H9 (cell line): ENCODE results near the gene THBS4. TPM values are rescaled to one million over a fixed set of nuclear protein-coding genes. Genes with fewer than 3 reads are reported as not detected.

Experiments used
- DNase-seq: peaks from one replicate; pipeline ENCODE4 v3.0.0-alpha.2; 2017
- H2AFZ ChIP-seq: one replicate; pipeline ENCODE4 v1.6.1; 2013; ENCODE audit warnings: mild to moderate bottlenecking, low read length, control low read depth, moderate library complexity
- H2AK5ac ChIP-seq: 2 replicates; pipeline ENCODE4 v1.6.1; 2013; ENCODE audit warnings: low read length, control low read depth, mixed read lengths; ENCODE audit not compliant: insufficient read length
- H2BK120ac ChIP-seq: one replicate; pipeline ENCODE4 v1.6.1; 2013; ENCODE audit warnings: low read depth, mild to moderate bottlenecking, low read length, control low read depth, inconsistent platforms; ENCODE audit not compliant: poor library complexity, severe bottlenecking
- H2BK12ac ChIP-seq: 2 replicates; pipeline ENCODE4 v1.6.1; 2013; ENCODE audit warnings: low read length, control low read depth, mixed read lengths, low read depth; ENCODE audit not compliant: insufficient read length
- H2BK15ac ChIP-seq: 2 replicates; pipeline ENCODE4 v1.6.1; 2013; ENCODE audit warnings: low read depth, low read length, control low read depth
- H2BK20ac ChIP-seq: one replicate; pipeline ENCODE4 v1.6.1; 2013; ENCODE audit warnings: low read depth, mild to moderate bottlenecking, low read length, control low read depth, inconsistent platforms; ENCODE audit not compliant: poor library complexity, severe bottlenecking
- H2BK5ac ChIP-seq: 2 replicates; pipeline ENCODE4 v1.6.1; 2013; ENCODE audit warnings: low read length, control low read depth, mixed read lengths; ENCODE audit not compliant: insufficient read length
- H3K14ac ChIP-seq: 2 replicates; pipeline ENCODE4 v1.6.1; 2013; ENCODE audit warnings: low read length, control low read depth; ENCODE audit not compliant: insufficient read depth
- H3K18ac ChIP-seq: 2 replicates; pipeline ENCODE4 v1.6.1; 2013; ENCODE audit warnings: low read depth, mild to moderate bottlenecking, mixed read lengths, low read length, control low read depth; ENCODE audit not compliant: insufficient read length
- H3K23ac ChIP-seq: 2 replicates; pipeline ENCODE4 v1.6.1; 2013; ENCODE audit warnings: low read length, control low read depth, mixed read lengths, low read depth; ENCODE audit not compliant: insufficient read length
- H3K23me2 ChIP-seq: 2 replicates; pipeline ENCODE4 v1.6.1; 2013; ENCODE audit warnings: low read depth, mild to moderate bottlenecking, mixed read lengths, low read length, control low read depth; ENCODE audit not compliant: insufficient read length, poor library complexity, severe bottlenecking
- H3K27ac ChIP-seq: 2 replicates; pipeline ENCODE4 v1.5.1; 2013; ENCODE audit warnings: low read length, control low read depth, mixed read lengths, low read depth; ENCODE audit not compliant: insufficient read length
- H3K27me3 ChIP-seq: 2 replicates; pipeline ENCODE4 v1.6.1; 2013; ENCODE audit warnings: low read length, control low read depth, inconsistent platforms; ENCODE audit not compliant: insufficient read depth
- H3K4ac ChIP-seq: 2 replicates; pipeline ENCODE4 v1.6.1; 2013; ENCODE audit warnings: low read depth, mild to moderate bottlenecking, control low read depth, inconsistent platforms, low read length, moderate library complexity
- H3K4me1 ChIP-seq: 2 replicates; pipeline ENCODE4 v1.6.1; 2013; ENCODE audit warnings: low read length, control low read depth, inconsistent platforms; ENCODE audit not compliant: insufficient read depth
- H3K4me2 ChIP-seq: 2 replicates; pipeline ENCODE4 v1.6.1; 2013; ENCODE audit warnings: low read length, control low read depth, mixed read lengths; ENCODE audit not compliant: insufficient read length, insufficient read depth
- H3K56ac ChIP-seq: 2 replicates; pipeline ENCODE4 v1.6.1; 2013; ENCODE audit warnings: low read depth, mild to moderate bottlenecking, mixed read lengths, low read length, control low read depth; ENCODE audit not compliant: insufficient read length
- H3K79me1 ChIP-seq: 2 replicates; pipeline ENCODE4 v1.6.1; 2013; ENCODE audit warnings: low read depth, mild to moderate bottlenecking, moderate library complexity, low read length, control low read depth, inconsistent platforms; ENCODE audit not compliant: insufficient read depth, poor library complexity, severe bottlenecking
- H3K79me2 ChIP-seq: 2 replicates; pipeline ENCODE4 v1.6.1; 2013; ENCODE audit warnings: low read length, control low read depth, inconsistent platforms; ENCODE audit not compliant: insufficient read depth
- H3K9ac ChIP-seq: 2 replicates; pipeline ENCODE4 v1.6.1; 2013; ENCODE audit warnings: low read length, control low read depth, mixed read lengths; ENCODE audit not compliant: insufficient read length; ENCODE audit errors: extremely low read depth
- H3K9me3 ChIP-seq: one replicate; pipeline ENCODE4 v1.6.1; 2013; ENCODE audit warnings: low read depth, low read length, inconsistent platforms; ENCODE audit not compliant: control insufficient read depth
- H3T11ph ChIP-seq: one replicate; pipeline ENCODE4 v1.6.1; 2013; ENCODE audit warnings: mild to moderate bottlenecking, low read length, control low read depth, inconsistent platforms
- H4K20me1 ChIP-seq: one replicate; pipeline ENCODE4 v1.6.1; 2013; ENCODE audit not compliant: control insufficient read depth, insufficient read length, insufficient read depth
- H4K5ac ChIP-seq: 2 replicates; pipeline ENCODE4 v1.6.1; 2013; ENCODE audit warnings: low read depth, mild to moderate bottlenecking, mixed read lengths, low read length, control low read depth; ENCODE audit not compliant: insufficient read length
- H4K8ac ChIP-seq: replicated peaks from 2 replicates; pipeline ENCODE4 v1.6.1; 2013; ENCODE audit warnings: low read length, control low read depth, mixed read lengths, low read depth; ENCODE audit not compliant: insufficient read length
- H4K91ac ChIP-seq: 2 replicates; pipeline ENCODE4 v1.6.1; 2013; ENCODE audit warnings: low read depth, mild to moderate bottlenecking, moderate library complexity, mixed read lengths, low read length, control low read depth; ENCODE audit not compliant: insufficient read length
- H3K27ac Mint-ChIP-seq, 3 experiments: 2 replicates in 2 of 3; 3 replicates in 1 of 3; pipeline ENCODE4 v1.8.0; 2020 to 2021; ENCODE audit warnings: mixed read lengths in 3 of 3, mild to moderate bottlenecking in 1 of 3, moderate library complexity in 1 of 3
- H3K27me3 Mint-ChIP-seq: 2 replicates; pipeline ENCODE4 v1.8.0; 2021; ENCODE audit warnings: low read depth, mild to moderate bottlenecking, moderate library complexity, mixed read lengths
- H3K36me3 Mint-ChIP-seq, 3 experiments: 2 replicates in 2 of 3; 3 replicates in 1 of 3; pipeline ENCODE4 v1.8.0; 2020 to 2021; ENCODE audit warnings: low read depth in 3 of 3, mixed read lengths in 3 of 3; ENCODE audit not compliant: insufficient read depth in 1 of 3
- H3K4me1 Mint-ChIP-seq, 2 experiments: 2 replicates each; pipeline ENCODE4 v1.8.0; 2020; ENCODE audit warnings: mixed read lengths in 2 of 2
- H3K4me3 Mint-ChIP-seq, 2 experiments: 2 replicates in 1 of 2; 3 replicates in 1 of 2; pipeline ENCODE4 v1.8.0; 2020 to 2021; ENCODE audit warnings: mild to moderate bottlenecking in 2 of 2, mixed read lengths in 2 of 2, moderate library complexity in 1 of 2
- H3K9me3 Mint-ChIP-seq, 2 experiments: 2 replicates in 1 of 2; 3 replicates in 1 of 2; pipeline ENCODE4 v1.8.0; 2020; ENCODE audit warnings: mild to moderate bottlenecking in 2 of 2, mixed read lengths in 2 of 2, moderate library complexity in 1 of 2
- WGBS: extraction: QIAGEN DNeasy Blood & Tissue Kit; methylation state at CpG from one replicate; pipeline ENCODE4 v1.1.7; 2013; ENCODE audit warnings: missing lambda C conversion rate, low lambda C conversion rate, mixed read lengths; ENCODE audit not compliant: insufficient read length; ENCODE audit errors: extremely low coverage; 5-methylcytosine and 5-hydroxymethylcytosine counted together
- total RNA-seq: library from RNA; stranded (reverse); gene quantifications from 2 replicates; pipeline ENCODE4 v1.2.1, GENCODE V29; 2021
- TF ChIP-seq, protein P1 (sequence below): fragments of 200-600 bp; sonication (generic); conservative IDR thresholded peaks from 3 replicates; pipeline ENCODE4 v1.8.0; 2021; ENCODE audit warnings: antibody characterized with exemption, mild to moderate bottlenecking

THBS4 gene
- total RNA-seq, 1 experiment from 2014 or later: 19.0 TPM

GRCh38 chr5:80008995-80009765 lies 26.0 kb upstream of the THBS4 start:
- H3K27ac ChIP-seq: no peak overlapping the region
- no peaks in the 10 kb centered on the region for H3K79me2 ChIP-seq
- no peaks in the 10 kb centered on the region for H3K9me3 ChIP-seq
- H2BK5ac ChIP-seq: no peak overlapping the region
- DNase-seq: no peak
- no peaks in the 10 kb centered on the region for H3K23me2 ChIP-seq
- no peaks in the 10 kb centered on the region for H4K20me1 ChIP-seq
- no peak overlapping the region for H4K5ac ChIP-seq
- Mint-ChIP-seq H3K4me1 (peaks cover 7% of the 10 kb centered on the region in 2 experiments), H3K9me3 (no peaks in the 10 kb centered on the region; a peak in 1 of 5 replicates), H3K36me3 (peaks cover 0 to 10% (median 7%) of the 10 kb centered on the region in 3 experiments; a peak in 4 of 7 replicates), H3K27me3 (no peaks in the 10 kb centered on the region; the same call in 1 of the 2 replicates), H3K27ac (no peak overlapping the region), H3K4me3 (no peak overlapping the region)
- H3K4me1 ChIP-seq: no peaks in the 10 kb centered on the region
- H3K79me1 ChIP-seq: no peaks in the 10 kb centered on the region
- H3T11ph ChIP-seq: no peak overlapping the region
- no peak overlapping the region for H3K23ac ChIP-seq
- H2BK12ac ChIP-seq: no peak overlapping the region
- no peak overlapping the region for H3K18ac ChIP-seq
- no peak overlapping the region for H3K4me2 ChIP-seq
- H3K9ac ChIP-seq: no peak overlapping the region
- no peak overlapping the region for H2AK5ac ChIP-seq
- no peak overlapping the region for H2AFZ ChIP-seq
- no peak overlapping the region for H2BK15ac ChIP-seq
- H3K56ac ChIP-seq: no peak overlapping the region
- TF ChIP-seq, protein P1, sequence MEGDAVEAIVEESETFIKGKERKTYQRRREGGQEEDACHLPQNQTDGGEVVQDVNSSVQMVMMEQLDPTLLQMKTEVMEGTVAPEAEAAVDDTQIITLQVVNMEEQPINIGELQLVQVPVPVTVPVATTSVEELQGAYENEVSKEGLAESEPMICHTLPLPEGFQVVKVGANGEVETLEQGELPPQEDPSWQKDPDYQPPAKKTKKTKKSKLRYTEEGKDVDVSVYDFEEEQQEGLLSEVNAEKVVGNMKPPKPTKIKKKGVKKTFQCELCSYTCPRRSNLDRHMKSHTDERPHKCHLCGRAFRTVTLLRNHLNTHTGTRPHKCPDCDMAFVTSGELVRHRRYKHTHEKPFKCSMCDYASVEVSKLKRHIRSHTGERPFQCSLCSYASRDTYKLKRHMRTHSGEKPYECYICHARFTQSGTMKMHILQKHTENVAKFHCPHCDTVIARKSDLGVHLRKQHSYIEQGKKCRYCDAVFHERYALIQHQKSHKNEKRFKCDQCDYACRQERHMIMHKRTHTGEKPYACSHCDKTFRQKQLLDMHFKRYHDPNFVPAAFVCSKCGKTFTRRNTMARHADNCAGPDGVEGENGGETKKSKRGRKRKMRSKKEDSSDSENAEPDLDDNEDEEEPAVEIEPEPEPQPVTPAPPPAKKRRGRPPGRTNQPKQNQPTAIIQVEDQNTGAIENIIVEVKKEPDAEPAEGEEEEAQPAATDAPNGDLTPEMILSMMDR: no peak
- H3K4ac ChIP-seq: no peak overlapping the region
- no peak overlapping the region for H2BK20ac ChIP-seq
- no peaks in the 10 kb centered on the region for H3K27me3 ChIP-seq
- H4K91ac ChIP-seq: no peak overlapping the region
- H4K8ac ChIP-seq: no peak overlapping the region
- no peak overlapping the region for H2BK120ac ChIP-seq
- no CpG with 5 or more reads among the region's 4 CpGs for WGBS
- H3K14ac ChIP-seq: no peak overlapping the region
